Fibroblast of gingiva (primary cell): Measurements from ENCODE around the gene SLC45A2.
"Not testable (repeated sequence)": the region's sequence is repeated elsewhere in the genome, so short reads cannot be mapped to it uniquely, and the experiment has no call there.

Experiments
- DNase-seq: peaks from one replicate; pipeline ENCODE4 v3.0.0-alpha.2; 2011; ENCODE audit warnings: low read depth

Gene SLC45A2

GRCh38 chr5:33984671-33985124 lies at the start of gene SLC45A2:
Gene SLC45A2, minus strand, starts transcription at chr5:33984693. Its CDS starts 110 bp downstream, at chr5:33984583.
- DNase-seq: no peak

- DNase-seq: no peak
These were observed 47.5 kb upstream of the SLC45A2 start for GRCh38 chr5:34031966-34032365.

GRCh38 chr5:34031117-34031516 lies 46.6 kb upstream of the SLC45A2 start:
- no peak for DNase-seq

- not testable (repeated sequence) for DNase-seq
These were observed 46.1 kb upstream of the SLC45A2 start for GRCh38 chr5:34030585-34030984.

GRCh38 chr5:34030048-34030447 lies 45.6 kb upstream of the SLC45A2 start:
- no peak for DNase-seq

- DNase-seq: no peak
These were observed 43.9 kb upstream of the SLC45A2 start for GRCh38 chr5:34028349-34028748.

- no peak for DNase-seq
These were observed 41.7 kb upstream of the SLC45A2 start for GRCh38 chr5:34026089-34026761.

- no peak for DNase-seq
These were observed 37.7 kb upstream of the SLC45A2 start for GRCh38 chr5:34022121-34022705.

- DNase-seq: no peak
These were observed 36.8 kb upstream of the SLC45A2 start for GRCh38 chr5:34021334-34021733.

- no peak for DNase-seq
These were observed 36.2 kb upstream of the SLC45A2 start for GRCh38 chr5:34020726-34021125.

- no peak for DNase-seq
These were observed 32.8 kb upstream of the SLC45A2 start for GRCh38 chr5:34017254-34017653.

GRCh38 chr5:34016750-34017149 lies 32.3 kb upstream of the SLC45A2 start:
- no peak for DNase-seq

- no peak for DNase-seq
These were observed 31.7 kb upstream of the SLC45A2 start for GRCh38 chr5:34016222-34016621.

- no peak for DNase-seq
These were observed 30.8 kb upstream of the SLC45A2 start for GRCh38 chr5:34015120-34015822.

- DNase-seq: no peak
These were observed 30.1 kb upstream of the SLC45A2 start for GRCh38 chr5:34014626-34015025.

GRCh38 chr5:34013547-34013946 lies 29.1 kb upstream of the SLC45A2 start:
- DNase-seq: no peak

GRCh38 chr5:34012791-34013190 lies 28.3 kb upstream of the SLC45A2 start:
- peak; percentile 39 for DNase-seq

- DNase-seq: no peak
These were observed 27.0 kb upstream of the SLC45A2 start for GRCh38 chr5:34011536-34011935.

- not testable (repeated sequence) for DNase-seq
These were observed 25.7 kb upstream of the SLC45A2 start for GRCh38 chr5:34010146-34010545.

GRCh38 chr5:34009610-34010009 lies 25.1 kb upstream of the SLC45A2 start:
- no peak for DNase-seq

GRCh38 chr5:34008802-34009201 lies 24.3 kb upstream of the SLC45A2 start:
- DNase-seq: no peak

- DNase-seq: peak; percentile 97
These were observed 23.4 kb upstream of the SLC45A2 start, which contains the start of gene AMACR for GRCh38 chr5:34007621-34008600. Gene AMACR, minus strand, starts transcription at chr5:34008050. Its CDS starts 31 bp downstream, at chr5:34008019.
